ENCODE data around the gene ODAD3.

Gene ODAD3

DNA sequence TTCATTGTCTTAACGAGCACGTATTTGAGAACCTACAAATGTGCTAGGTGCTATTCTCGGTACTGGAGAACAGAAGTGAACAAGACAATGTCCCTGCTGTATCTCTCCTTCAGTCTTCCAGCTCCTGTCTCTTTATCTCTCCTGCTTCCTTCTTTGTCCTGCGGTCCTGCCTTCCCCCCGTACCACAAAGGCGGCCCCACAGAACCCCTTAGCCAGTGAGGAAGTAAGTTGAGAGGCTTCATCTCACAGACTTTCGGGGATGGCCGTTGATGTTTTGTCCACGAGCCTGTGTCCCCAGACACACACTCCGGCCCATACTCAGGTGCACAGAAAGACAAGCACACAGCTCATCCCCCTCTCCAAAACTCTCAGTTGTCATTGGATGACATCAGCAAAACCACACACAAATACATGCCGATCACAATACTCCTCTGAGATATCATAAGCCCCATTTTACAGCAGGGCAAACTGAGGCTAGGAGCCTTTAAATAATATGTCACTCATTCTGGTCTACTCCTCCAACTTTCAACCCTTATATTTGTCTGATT is 61.0 kb downstream of the ODAD3 start:
- DNase-seq, result no peak

- DNase-seq, result no peak
Observed at GRCh38 chr19:11373166-11373884, 61.6 kb downstream of the ODAD3 start.

GRCh38 chr19:11370744-11371143 is 64.2 kb downstream of the ODAD3 start:
- DNase-seq, result no peak

Data from central memory CD4-positive, alpha-beta T cell (primary cell).